H7 (cell line): Measurements from ENCODE around the gene LRP2BP. TPM values are rescaled to one million over a fixed set of nuclear protein-coding genes. Genes with fewer than 3 reads are reported as not detected.

Source experiments
- DNase-seq: peaks from one replicate; pipeline ENCODE4 v3.0.0; 2012
- H3K27me3 ChIP-seq: 2 replicates; pipeline ENCODE4 v1.6.0; 2011; ENCODE audit warnings: mild to moderate bottlenecking, low read length; ENCODE audit not compliant: control insufficient read depth, insufficient read depth
- H3K36me3 ChIP-seq: replicated peaks from 2 replicates; pipeline ENCODE4 v1.5.1; 2011; ENCODE audit warnings: low read length; ENCODE audit not compliant: control insufficient read depth, insufficient read depth
- H3K4me3 ChIP-seq: 2 replicates; pipeline ENCODE4 v1.5.1; 2011; ENCODE audit warnings: low read depth, mild to moderate bottlenecking, control low read depth, low read length, moderate library complexity; ENCODE audit not compliant: insufficient read depth
- total RNA-seq: library from RNA; depleted of rRNA; stranded (reverse); fragments of >200 nt; shearing (Covaris generic); gene quantifications from 2 replicates; pipeline ENCODE4 v1.2.3, GENCODE V29; 2014; rRNA removed

LRP2BP gene
- 0.21 and 0.26 TPM in 2 replicates for total RNA-seq

DNA sequence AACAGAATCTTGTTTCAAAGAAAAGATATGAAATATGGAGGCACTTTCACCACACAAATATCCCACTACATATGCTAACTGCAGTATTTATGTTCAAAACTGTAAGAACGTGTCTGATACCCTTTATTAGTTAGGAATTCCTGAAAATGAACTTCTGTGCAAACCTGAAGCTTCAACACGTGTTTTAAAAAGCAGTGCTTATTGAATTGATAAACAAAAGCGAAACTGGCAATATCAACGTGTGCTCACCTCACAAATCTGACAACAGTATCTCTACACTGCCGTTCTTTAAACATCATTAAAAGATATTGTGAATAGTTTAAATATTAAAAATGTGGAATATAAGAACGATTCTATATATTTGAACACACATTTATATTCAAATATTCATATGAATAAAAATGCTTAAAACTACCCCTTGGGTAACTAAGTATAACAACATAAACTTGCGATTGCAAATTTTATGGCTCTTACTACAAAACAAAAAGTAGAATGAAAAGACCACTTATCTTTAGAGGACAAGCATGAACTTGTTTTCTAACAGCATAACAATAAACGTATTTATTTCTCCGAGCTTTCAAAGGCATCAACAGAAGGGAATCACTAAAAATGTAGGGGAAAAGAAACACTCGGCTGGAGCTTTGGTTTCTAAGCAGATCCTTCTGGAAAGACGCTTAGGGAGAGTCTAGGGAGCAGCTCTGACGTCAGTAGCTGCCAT, at the start of gene LRP2BP:
Gene LRP2BP, minus strand, starts transcription at position 687 of the 718 bp plus-strand sequence. CDS start 17,738 bp downstream, outside the sequence.
- peak within 1 kb of the TSS; percentile 70 for H3K4me3 ChIP-seq
- no peaks in the 10 kb centered on the region for H3K36me3 ChIP-seq
- H3K27me3 ChIP-seq: peaks cover 9% of the 10 kb centered on the region; the same call in 1 of the 2 replicates
- DNase-seq: no peak

DNA sequence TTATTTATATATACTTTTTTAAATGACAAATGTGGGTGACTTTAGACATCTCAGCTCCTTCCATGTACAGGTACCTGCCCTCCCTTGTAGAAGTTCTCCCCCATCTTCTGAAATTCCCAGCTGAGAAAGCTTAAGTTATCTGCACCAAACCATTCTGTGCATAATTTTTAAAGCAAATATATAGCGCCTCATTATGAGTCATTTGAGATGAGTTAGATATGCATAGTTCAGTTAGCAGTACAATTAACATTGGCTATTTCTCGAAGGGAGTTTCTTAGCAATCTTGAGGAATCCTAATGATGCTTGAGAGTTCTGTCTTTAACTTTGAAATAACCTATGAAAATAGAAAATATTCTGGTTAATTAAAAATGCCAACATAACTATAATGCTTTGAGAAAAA, 49.5 kb upstream of the LRP2BP start:
- Histone ChIP-seq H3K36me3 (no peaks in the 10 kb centered on the region), H3K27me3 (no peaks in the 10 kb centered on the region), H3K4me3 (no peak overlapping the region)
- DNase-seq: no peak

DNA sequence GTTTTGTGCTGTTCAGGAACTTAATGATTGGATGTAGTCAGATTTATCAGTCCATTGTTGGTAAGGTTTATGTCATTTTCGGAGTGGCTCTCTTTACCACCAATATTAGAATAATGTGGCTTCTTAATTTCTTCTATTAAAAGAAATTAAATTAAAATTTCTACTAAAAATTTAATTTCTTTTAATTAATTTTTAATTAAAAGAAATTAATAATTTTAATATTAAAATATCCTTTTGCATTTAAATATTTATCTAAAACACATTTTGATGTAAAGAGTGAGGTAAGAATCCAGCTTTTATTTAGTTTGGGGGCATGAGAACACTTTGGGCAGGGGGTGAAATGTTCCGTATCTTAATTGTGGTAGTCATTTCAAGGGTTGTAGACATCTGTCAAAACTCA, 45.8 kb upstream of the LRP2BP start:
- H3K27me3 ChIP-seq: no peaks in the 10 kb centered on the region
- no peak for DNase-seq
- H3K36me3 ChIP-seq: no peaks in the 10 kb centered on the region
- no peak overlapping the region for H3K4me3 ChIP-seq

DNA sequence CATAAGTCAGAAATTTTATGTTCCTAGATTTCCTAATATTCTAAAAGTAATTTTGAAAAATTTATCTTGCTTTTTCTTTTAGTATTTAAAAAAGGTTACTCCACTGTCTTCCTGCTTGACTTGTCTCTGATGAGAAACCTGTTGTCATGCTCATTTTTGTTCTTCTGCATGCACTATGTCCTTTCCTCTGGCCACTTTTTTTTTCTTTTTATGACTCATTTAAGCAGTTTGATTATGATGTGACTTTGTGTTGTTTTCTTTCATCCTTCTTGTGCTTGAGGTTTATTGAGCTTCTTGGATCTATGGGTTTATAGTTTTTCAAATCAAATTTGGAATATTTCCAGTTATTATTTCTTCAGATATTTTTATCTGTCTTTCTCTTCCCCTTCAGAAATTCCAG, 42.1 kb upstream of the LRP2BP start:
- no peaks in the 10 kb centered on the region for H3K36me3 ChIP-seq
- H3K27me3 ChIP-seq: no peaks in the 10 kb centered on the region
- H3K4me3 ChIP-seq: no peak overlapping the region
- DNase-seq: no peak

DNA sequence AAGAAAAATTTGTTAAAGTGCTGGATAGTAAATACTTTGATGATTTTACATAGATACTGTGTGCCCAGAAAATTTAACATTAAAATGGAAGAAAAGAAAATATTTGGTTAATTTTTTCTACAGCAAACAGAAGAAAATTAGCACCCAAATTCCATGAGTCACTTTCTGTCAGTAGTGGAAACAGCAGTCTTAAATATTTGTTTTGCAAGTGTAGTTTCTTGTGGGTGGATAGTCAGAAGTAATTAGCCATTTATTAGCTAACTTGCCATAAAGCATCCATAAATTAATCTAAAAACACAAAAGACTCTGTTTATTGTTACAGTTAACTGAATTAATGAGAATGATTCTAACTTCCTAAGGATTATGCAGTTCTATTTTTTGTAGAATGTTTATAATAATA, 39.7 kb upstream of the LRP2BP start:
- H3K36me3 ChIP-seq: no peaks in the 10 kb centered on the region
- no peak overlapping the region for H3K4me3 ChIP-seq
- no peak for DNase-seq
- no peaks in the 10 kb centered on the region for H3K27me3 ChIP-seq

DNA sequence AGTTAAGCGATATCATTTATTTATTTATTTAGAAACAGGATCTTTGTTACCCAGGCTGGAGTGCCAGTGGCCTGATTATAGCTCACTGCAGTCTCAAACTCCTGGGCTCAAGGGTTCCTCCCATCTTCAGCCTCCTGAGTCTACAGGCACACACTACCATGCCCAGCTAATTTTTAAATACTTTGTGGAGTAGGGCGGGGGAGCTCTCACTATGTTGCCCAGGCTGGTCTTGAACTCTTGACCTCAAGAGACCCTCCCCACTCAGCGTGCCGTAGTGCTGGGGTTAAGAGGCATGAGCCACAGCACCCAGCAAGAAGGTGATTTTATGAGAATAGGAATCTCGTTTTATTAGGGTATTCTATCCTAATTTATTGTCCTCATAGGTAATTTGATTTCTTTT, 33.9 kb upstream of the LRP2BP start:
- Histone ChIP-seq H3K4me3 (no peak overlapping the region), H3K27me3 (no peaks in the 10 kb centered on the region), H3K36me3 (no peaks in the 10 kb centered on the region)
- no peak for DNase-seq

DNA sequence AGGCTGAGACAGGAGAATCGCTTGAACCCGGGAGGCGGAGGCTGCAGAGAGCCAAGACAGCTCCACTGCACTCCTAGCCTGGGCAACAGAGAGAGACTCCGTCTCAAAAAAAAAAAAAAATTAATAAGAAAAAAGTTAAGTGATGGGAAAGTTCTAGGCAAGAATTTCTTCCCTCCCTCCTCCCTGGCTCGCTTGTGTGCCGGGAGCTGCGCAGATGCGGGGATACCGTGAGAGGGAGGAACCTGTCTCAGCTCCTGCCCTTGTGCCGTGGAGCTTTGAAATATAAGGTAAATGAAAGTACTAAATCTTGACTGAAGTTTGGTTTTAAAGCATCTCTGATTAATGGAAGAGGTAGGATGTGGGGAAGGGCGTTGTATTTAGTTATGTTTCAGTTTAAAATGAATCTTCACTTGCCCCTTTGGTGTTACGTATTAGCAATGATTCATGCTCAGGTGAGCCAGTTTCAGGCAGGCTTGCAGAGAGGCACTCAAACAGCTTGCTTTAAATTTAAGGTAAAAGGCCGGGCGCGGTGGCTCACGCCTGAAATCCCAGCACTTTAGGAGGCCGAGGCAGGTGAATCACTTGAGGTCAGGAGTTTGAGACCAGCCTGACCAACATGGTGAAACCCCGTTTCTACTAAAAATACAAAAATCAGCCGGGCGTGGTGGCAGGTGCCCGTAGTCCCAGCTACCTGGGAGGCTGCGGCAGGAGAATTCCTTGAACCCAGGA, 31.4 kb upstream of the LRP2BP start:
- Histone ChIP-seq H3K4me3 (no peak overlapping the region), H3K27me3 (no peaks in the 10 kb centered on the region), H3K36me3 (no peaks in the 10 kb centered on the region)
- peak; percentile 19 for DNase-seq

DNA sequence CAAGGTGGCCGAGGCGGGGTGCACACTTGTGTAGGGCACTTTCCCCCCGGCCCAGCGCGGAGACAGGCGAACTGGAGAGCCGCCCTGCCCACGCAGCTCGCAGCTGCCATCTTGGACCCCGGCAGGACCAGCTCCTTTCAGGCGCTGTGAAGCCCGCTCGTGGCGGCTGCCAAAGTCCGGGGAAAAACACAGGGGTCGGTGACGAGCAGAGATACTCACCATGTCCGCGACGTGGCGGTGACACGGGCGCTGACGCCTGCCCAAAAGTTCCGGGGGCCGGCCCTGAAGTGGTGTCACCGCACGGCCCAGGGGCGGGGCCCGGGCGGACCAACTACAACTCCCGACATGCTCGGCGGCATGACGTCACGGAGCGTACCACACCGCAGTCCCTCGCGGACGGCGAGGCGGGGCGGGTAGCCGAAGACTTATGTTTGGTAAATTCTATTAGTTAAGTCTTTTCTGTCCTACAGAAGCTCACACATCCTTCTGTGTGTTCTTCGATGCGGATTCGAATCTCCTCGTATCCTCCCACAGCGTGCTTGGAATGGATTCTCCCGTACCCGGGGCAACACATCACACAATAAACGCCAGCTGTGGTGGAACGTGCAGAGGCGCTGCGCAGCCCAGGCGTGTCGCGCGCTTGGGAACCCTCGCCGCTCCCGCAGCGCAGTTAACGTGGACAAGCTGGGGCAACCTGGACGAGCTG, 30.1 kb upstream of the LRP2BP start, which contains the start of gene UFSP2:
Gene UFSP2, minus strand, starts transcription at position 318 of the 706 bp plus-strand sequence. Its CDS starts 96 bp downstream, at position 222.
- DNase-seq: peak; percentile 92
- H3K4me3 ChIP-seq: peak within 1 kb of the TSS; percentile 85
- no peaks in the 10 kb centered on the region for H3K27me3 ChIP-seq
- H3K36me3 ChIP-seq: no peaks in the 10 kb centered on the region

DNA sequence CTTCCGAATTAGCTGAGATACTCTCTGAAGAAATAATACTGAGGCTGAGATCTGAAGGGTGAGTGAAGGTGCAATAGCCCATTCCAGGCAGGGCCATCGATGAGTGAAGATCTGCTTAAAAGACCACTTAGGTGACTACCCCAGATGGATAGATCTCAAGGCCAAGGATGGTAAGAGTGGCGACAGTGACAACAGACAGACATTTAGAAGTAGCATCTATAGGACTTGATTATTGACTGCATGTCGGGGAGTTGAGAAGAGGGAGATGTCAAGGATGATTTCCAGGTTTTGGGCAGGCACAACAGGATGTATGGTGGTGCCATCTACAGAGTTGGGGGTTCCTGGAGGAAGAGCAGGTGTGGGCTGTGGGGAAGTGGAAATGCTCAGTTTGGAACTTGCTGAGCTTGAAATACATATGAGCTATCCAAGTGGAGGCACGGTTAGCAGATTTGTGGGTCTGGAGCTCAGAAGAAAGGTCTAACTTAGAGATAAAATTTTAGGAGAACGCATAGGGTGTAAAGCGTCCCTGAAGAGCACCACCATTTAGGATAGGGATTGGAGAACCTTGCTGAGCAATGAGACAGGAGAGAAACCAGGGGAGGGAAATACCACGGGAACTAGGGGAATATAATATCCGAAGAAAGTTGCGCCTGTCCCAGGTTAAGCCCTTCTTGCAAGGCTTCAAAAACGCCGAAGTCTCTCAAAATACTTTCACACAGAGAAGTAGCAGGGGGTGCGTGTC, 29.4 kb upstream of the LRP2BP start:
- Histone ChIP-seq H3K4me3 (peak overlapping the region; percentile 85), H3K36me3 (no peaks in the 10 kb centered on the region), H3K27me3 (no peaks in the 10 kb centered on the region)
- peak; percentile 8 for DNase-seq

DNA sequence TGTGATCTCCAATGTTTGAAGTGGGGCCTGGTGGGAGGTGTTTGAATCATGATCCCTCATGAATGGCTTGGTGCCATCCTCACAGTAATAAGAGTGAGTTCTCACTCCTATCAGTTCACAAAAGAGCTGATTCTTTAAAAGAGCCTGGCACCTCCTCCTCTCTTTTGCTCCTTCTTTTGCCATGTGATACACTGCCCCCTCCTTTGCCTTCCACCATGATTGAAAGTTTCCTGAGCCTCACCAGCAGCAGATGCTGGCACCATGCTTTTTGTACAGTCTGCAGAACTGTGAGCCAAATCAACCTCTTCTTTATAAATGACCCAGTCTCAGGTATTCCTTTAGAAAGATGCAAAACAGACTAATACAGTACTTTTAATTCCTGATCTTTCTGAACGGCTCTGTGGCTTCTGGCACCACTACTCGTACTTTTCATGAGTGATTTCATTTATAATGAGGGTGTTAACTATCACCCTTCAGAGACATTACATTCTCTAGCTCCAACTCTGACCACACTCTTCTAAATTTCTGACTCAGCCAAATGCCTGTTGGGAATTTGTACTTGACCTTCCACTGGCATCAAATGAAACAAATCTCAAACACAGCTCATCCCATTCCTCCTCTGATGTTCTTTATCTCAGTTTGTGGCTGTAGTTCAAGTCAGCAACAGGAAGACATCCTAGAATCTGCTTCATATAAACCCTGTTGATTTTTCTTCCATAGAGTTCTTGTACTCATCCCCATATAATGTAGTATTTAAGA, 25.8 kb upstream of the LRP2BP start:
- no peak for DNase-seq
- H3K4me3 ChIP-seq: no peak overlapping the region
- no peaks in the 10 kb centered on the region for H3K36me3 ChIP-seq
- no peaks in the 10 kb centered on the region for H3K27me3 ChIP-seq

DNA sequence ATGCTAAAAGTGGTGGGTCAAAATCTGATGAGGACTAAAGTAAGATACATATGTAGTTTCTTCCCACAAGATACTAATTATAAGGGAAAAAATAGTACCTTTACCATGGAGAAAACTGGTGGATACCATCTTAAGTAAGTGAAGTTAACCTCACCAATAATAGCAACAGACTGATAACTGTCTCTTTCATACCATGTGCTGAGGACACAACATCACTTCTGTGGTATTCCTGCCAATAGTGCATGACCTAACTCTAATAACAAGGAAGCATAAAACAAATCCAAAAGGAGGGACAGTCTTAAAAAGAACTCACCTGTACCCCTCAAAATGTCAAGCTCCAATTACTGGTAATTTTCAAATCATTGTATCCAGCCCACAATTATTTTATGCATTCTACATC, 21.2 kb upstream of the LRP2BP start:
- Histone ChIP-seq H3K36me3 (peaks cover 2% of the 10 kb centered on the region), H3K27me3 (no peaks in the 10 kb centered on the region), H3K4me3 (no peak overlapping the region)
- DNase-seq: no peak

DNA sequence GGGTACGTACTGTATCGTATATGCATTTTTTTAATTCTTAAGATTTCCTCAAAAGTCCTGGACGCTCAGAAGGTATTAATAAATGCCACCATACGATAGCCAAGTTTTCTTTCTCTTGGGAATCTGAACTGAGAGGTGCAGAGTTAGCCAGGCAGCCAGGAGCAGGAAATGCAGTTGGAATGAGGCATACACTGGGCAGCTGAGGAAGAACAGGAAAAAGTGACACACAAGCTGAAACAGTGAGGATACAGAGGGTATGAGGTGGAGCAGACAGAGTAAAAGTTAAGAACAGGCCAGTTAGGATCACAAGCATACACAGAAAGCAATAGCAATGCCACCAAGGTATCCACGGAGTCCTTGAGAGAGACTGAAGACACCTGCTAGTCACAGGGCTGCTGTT, 16.7 kb upstream of the LRP2BP start:
- no peak for DNase-seq
- Histone ChIP-seq H3K36me3 (peaks cover 4% of the 10 kb centered on the region), H3K27me3 (no peaks in the 10 kb centered on the region), H3K4me3 (no peak overlapping the region)

DNA sequence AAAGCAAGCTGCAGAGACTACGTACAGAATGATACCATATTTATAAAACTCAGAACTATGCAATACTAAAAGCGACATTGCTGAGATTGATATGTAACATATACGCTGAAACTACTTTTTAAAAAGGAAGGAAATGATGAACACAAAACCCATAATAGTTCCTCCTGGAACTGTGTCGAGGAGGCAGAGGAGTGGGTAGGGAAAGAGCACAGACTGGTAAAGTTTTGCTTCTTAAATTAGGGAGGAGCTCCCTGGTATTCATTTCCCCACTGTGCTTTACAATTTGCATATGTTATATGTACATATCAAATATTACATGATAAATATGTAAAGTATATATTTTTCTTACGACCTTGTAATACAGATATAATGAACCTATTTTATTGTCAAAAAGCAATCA, 16.1 kb upstream of the LRP2BP start:
- Histone ChIP-seq H3K4me3 (no peak overlapping the region), H3K27me3 (no peaks in the 10 kb centered on the region), H3K36me3 (peaks cover 4% of the 10 kb centered on the region)
- no peak for DNase-seq

DNA sequence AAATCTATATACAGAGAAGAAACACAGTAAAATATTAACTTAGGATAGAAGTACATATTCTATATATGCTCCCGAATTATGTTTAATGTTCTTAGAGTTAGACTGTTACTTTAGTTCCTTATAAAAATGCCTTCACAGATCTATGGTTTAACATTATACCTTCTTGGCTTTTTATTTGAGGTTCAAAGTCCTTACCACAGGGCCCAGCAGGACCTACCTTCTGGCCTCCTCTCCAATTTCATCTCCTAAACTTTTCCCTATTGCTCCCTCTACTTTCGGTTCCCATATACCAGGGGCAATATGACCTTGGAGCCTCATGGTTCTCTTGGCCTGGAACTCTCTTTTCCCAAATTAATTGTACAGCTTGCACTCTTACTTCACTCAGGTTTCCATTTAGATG, 12.7 kb upstream of the LRP2BP start:
- no peaks in the 10 kb centered on the region for H3K27me3 ChIP-seq
- H3K36me3 ChIP-seq: peaks cover 4% of the 10 kb centered on the region
- no peak for DNase-seq
- H3K4me3 ChIP-seq: no peak overlapping the region
